ENCODE results near the gene TBX2.

The TBX2 gene

GRCh38 chr17:61395983-61396585 is 3.6 kb upstream of the TBX2 start:
- peak overlapping the region in 1 of 2 donors; percentile 40 for H3K4me3 ChIP-seq (ENCODE audit: low read length in 2 of 2)
- peaks cover 30 to 51% of the 10 kb centered on the region in 2 donors for H3K27me3 ChIP-seq (ENCODE audit: control insufficient read depth in 1 of 2, insufficient read depth in 2 of 2, low read length in 2 of 2)
- H3K9ac ChIP-seq (ENCODE audit: low read length in 2 of 2), result no peak overlapping the region
- H3K36me3 ChIP-seq (ENCODE audit: control insufficient read depth in 2 of 2, insufficient read depth in 2 of 2, low read length in 2 of 2), result no peaks in the 10 kb centered on the region
- H3K27ac ChIP-seq (ENCODE audit: low read length), result no peak overlapping the region
- H3K4me1 ChIP-seq (ENCODE audit: control insufficient read depth, insufficient read depth, low read length), result peaks cover 38% of the 10 kb centered on the region
- H3K9me3 ChIP-seq (ENCODE audit: control insufficient read depth in 2 of 2, low read length in 2 of 2), result no peaks in the 10 kb centered on the region

- H3K27ac ChIP-seq (ENCODE audit: low read length), result no peak overlapping the region
- H3K9ac ChIP-seq (ENCODE audit: low read length in 2 of 2), result no peak overlapping the region
- no peaks in the 10 kb centered on the region for H3K36me3 ChIP-seq (ENCODE audit: control insufficient read depth in 2 of 2, insufficient read depth in 2 of 2, low read length in 2 of 2)
- peaks cover 36 to 57% of the 10 kb centered on the region in 2 donors for H3K27me3 ChIP-seq (ENCODE audit: control insufficient read depth in 1 of 2, insufficient read depth in 2 of 2, low read length in 2 of 2)
- peak overlapping the region in 1 of 2 donors; percentile 40 for H3K4me3 ChIP-seq (ENCODE audit: low read length in 2 of 2)
- H3K9me3 ChIP-seq (ENCODE audit: control insufficient read depth in 2 of 2, low read length in 2 of 2), result no peaks in the 10 kb centered on the region
- H3K4me1 ChIP-seq (ENCODE audit: control insufficient read depth, insufficient read depth, low read length), result peaks cover 40% of the 10 kb centered on the region
These were observed 3.0 kb upstream of the TBX2 start for GRCh38 chr17:61396586-61397085.

GRCh38 chr17:61397086-61397842 is 2.4 kb upstream of the TBX2 start:
- Histone ChIP-seq H3K4me3 (ENCODE audit: low read length in 2 of 2) (peak overlapping the region in 1 of 2 donors; percentile 58), H3K9ac (ENCODE audit: low read length in 2 of 2) (no peak overlapping the region), H3K27me3 (ENCODE audit: control insufficient read depth in 1 of 2, insufficient read depth in 2 of 2, low read length in 2 of 2) (peaks cover 41 to 62% of the 10 kb centered on the region in 2 donors), H3K4me1 (ENCODE audit: control insufficient read depth, insufficient read depth, low read length) (peaks cover 40% of the 10 kb centered on the region), H3K36me3 (ENCODE audit: control insufficient read depth in 2 of 2, insufficient read depth in 2 of 2, low read length in 2 of 2) (no peaks in the 10 kb centered on the region), H3K9me3 (ENCODE audit: control insufficient read depth in 2 of 2, low read length in 2 of 2) (no peaks in the 10 kb centered on the region), H3K27ac (ENCODE audit: low read length) (no peak overlapping the region)

GRCh38 chr17:61398721-61399130 is 917 bp upstream of the TBX2 start:
- Histone ChIP-seq H3K27ac (ENCODE audit: low read length) (no peak overlapping the region), H3K36me3 (ENCODE audit: control insufficient read depth in 2 of 2, insufficient read depth in 2 of 2, low read length in 2 of 2) (no peaks in the 10 kb centered on the region), H3K27me3 (ENCODE audit: control insufficient read depth in 1 of 2, insufficient read depth in 2 of 2, low read length in 2 of 2) (peaks cover 53 to 76% of the 10 kb centered on the region in 2 donors), H3K9me3 (ENCODE audit: control insufficient read depth in 2 of 2, low read length in 2 of 2) (no peaks in the 10 kb centered on the region), H3K4me1 (ENCODE audit: control insufficient read depth, insufficient read depth, low read length) (peaks cover 47% of the 10 kb centered on the region), H3K4me3 (ENCODE audit: low read length in 2 of 2) (peak overlapping the region in 1 of 2 donors; percentile 58), H3K9ac (ENCODE audit: low read length in 2 of 2) (no peak overlapping the region)

- no peak overlapping the region for H3K27ac ChIP-seq (ENCODE audit: low read length)
- H3K9ac ChIP-seq (ENCODE audit: low read length in 2 of 2), result no peak overlapping the region
- H3K27me3 ChIP-seq (ENCODE audit: control insufficient read depth in 1 of 2, insufficient read depth in 2 of 2, low read length in 2 of 2), result peaks cover 63 to 91% of the 10 kb centered on the region in 2 donors
- H3K4me1 ChIP-seq (ENCODE audit: control insufficient read depth, insufficient read depth, low read length), result peaks cover 61% of the 10 kb centered on the region
- no peaks in the 10 kb centered on the region for H3K9me3 ChIP-seq (ENCODE audit: control insufficient read depth in 2 of 2, low read length in 2 of 2)
- H3K36me3 ChIP-seq (ENCODE audit: control insufficient read depth in 2 of 2, insufficient read depth in 2 of 2, low read length in 2 of 2), result no peaks in the 10 kb centered on the region
- H3K4me3 ChIP-seq (ENCODE audit: low read length in 2 of 2), result peak overlapping the region; percentile 31 to 64
These were observed 548 bp downstream of the TBX2 start for GRCh38 chr17:61400066-61400716.

GRCh38 chr17:61400717-61401388 is 1.2 kb downstream of the TBX2 start:
- no peak overlapping the region for H3K9ac ChIP-seq (ENCODE audit: low read length in 2 of 2)
- H3K27ac ChIP-seq (ENCODE audit: low read length), result no peak overlapping the region
- no peaks in the 10 kb centered on the region for H3K36me3 ChIP-seq (ENCODE audit: control insufficient read depth in 2 of 2, insufficient read depth in 2 of 2, low read length in 2 of 2)
- no peaks in the 10 kb centered on the region for H3K9me3 ChIP-seq (ENCODE audit: control insufficient read depth in 2 of 2, low read length in 2 of 2)
- peaks cover 65 to 92% of the 10 kb centered on the region in 2 donors for H3K27me3 ChIP-seq (ENCODE audit: control insufficient read depth in 1 of 2, insufficient read depth in 2 of 2, low read length in 2 of 2)
- peaks cover 61% of the 10 kb centered on the region for H3K4me1 ChIP-seq (ENCODE audit: control insufficient read depth, insufficient read depth, low read length)
- peak overlapping the region; percentile 31 to 64 for H3K4me3 ChIP-seq (ENCODE audit: low read length in 2 of 2)

GRCh38 chr17:61401389-61402072 is 1.9 kb downstream of the TBX2 start:
- H3K9ac ChIP-seq (ENCODE audit: low read length in 2 of 2), result no peak overlapping the region
- H3K27me3 ChIP-seq (ENCODE audit: control insufficient read depth in 1 of 2, insufficient read depth in 2 of 2, low read length in 2 of 2), result peaks cover 64 to 92% of the 10 kb centered on the region in 2 donors
- peak overlapping the region in 1 of 2 donors; percentile 64 for H3K4me3 ChIP-seq (ENCODE audit: low read length in 2 of 2)
- H3K36me3 ChIP-seq (ENCODE audit: control insufficient read depth in 2 of 2, insufficient read depth in 2 of 2, low read length in 2 of 2), result no peaks in the 10 kb centered on the region
- peaks cover 55% of the 10 kb centered on the region for H3K4me1 ChIP-seq (ENCODE audit: control insufficient read depth, insufficient read depth, low read length)
- H3K27ac ChIP-seq (ENCODE audit: low read length), result no peak overlapping the region
- H3K9me3 ChIP-seq (ENCODE audit: control insufficient read depth in 2 of 2, low read length in 2 of 2), result no peaks in the 10 kb centered on the region

GRCh38 chr17:61402073-61402541 is 2.5 kb downstream of the TBX2 start:
- Histone ChIP-seq H3K36me3 (ENCODE audit: control insufficient read depth in 2 of 2, insufficient read depth in 2 of 2, low read length in 2 of 2) (no peaks in the 10 kb centered on the region), H3K4me3 (ENCODE audit: low read length in 2 of 2) (peak overlapping the region in 1 of 2 donors; percentile 64), H3K27me3 (ENCODE audit: control insufficient read depth in 1 of 2, insufficient read depth in 2 of 2, low read length in 2 of 2) (peaks cover 65 to 87% of the 10 kb centered on the region in 2 donors), H3K4me1 (ENCODE audit: control insufficient read depth, insufficient read depth, low read length) (peaks cover 50% of the 10 kb centered on the region), H3K27ac (ENCODE audit: low read length) (no peak overlapping the region), H3K9ac (ENCODE audit: low read length in 2 of 2) (no peak overlapping the region), H3K9me3 (ENCODE audit: control insufficient read depth in 2 of 2, low read length in 2 of 2) (no peaks in the 10 kb centered on the region)

- Histone ChIP-seq H3K27ac (ENCODE audit: low read length) (no peak overlapping the region), H3K9ac (ENCODE audit: low read length in 2 of 2) (no peak overlapping the region), H3K4me3 (ENCODE audit: low read length in 2 of 2) (peak overlapping the region in 1 of 2 donors; percentile 35), H3K4me1 (ENCODE audit: control insufficient read depth, insufficient read depth, low read length) (peaks cover 43% of the 10 kb centered on the region), H3K36me3 (ENCODE audit: control insufficient read depth in 2 of 2, insufficient read depth in 2 of 2, low read length in 2 of 2) (no peaks in the 10 kb centered on the region), H3K9me3 (ENCODE audit: control insufficient read depth in 2 of 2, low read length in 2 of 2) (no peaks in the 10 kb centered on the region), H3K27me3 (ENCODE audit: control insufficient read depth in 1 of 2, insufficient read depth in 2 of 2, low read length in 2 of 2) (peaks cover 66 to 87% of the 10 kb centered on the region in 2 donors)
These were observed 3.5 kb downstream of the TBX2 start for GRCh38 chr17:61402978-61403800.

All from stomach smooth muscle (tissue), 2 donors.